HepG2 (cell line): Measurements from ENCODE around the gene LYSMD3. TPM values are rescaled to one million over a fixed set of nuclear protein-coding genes. Genes with fewer than 3 reads are reported as not detected.

Source experiments
- ATAC-seq: fragments of 200-7000 bp; cut with Tn5 transposase; 3 replicates; pipeline ENCODE4 v1.9.1; 2020; ENCODE audit warnings: mild to moderate bottlenecking, moderate library complexity
- BruUV-seq: library from RNA; stranded (reverse); fragments of 400-500 nt; replicated peaks from 2 replicates; lab custom pipeline; 2021; lab: Mats Ljungman, UMichigan
- CTCF ChIA-PET: fragments of 300-600 bp; formaldehyde crosslinking; extraction: SDS; loops from one replicate; lab custom pipeline; 2021; ENCODE audit warnings: low total read pairs, inconsistent platforms, low intra/inter-chr PET ratio; lab: Yijun Ruan, JAX
- POLR2A ChIA-PET: fragments of 350-600 bp; sonication (Branson Sonifier 250); formaldehyde crosslinking; loops from one replicate; lab custom pipeline; 2020; ENCODE audit warnings: antibody characterized with exemption, inconsistent platforms; lab: Yijun Ruan, JAX
- DNase-seq: peaks from one replicate; pipeline ENCODE4 v3.0.0-alpha.2; 2015; ENCODE audit warnings: low spot score
- FAIRE-seq: peaks from 3 replicates; lab custom pipeline; 2011; peaks lifted over from hg19 to GRCh38; lab: Jason Lieb, UNC
- H2AFZ ChIP-seq: one replicate; pipeline ENCODE4 v1.6.1; 2011; ENCODE audit warnings: low read length, inconsistent platforms
- H3K27ac ChIP-seq: fragments of 300-600 bp; 3 replicates; pipeline ENCODE4 v1.8.0; 2011; ENCODE audit warnings: mixed run types, mild to moderate bottlenecking, mixed read lengths, low read length, inconsistent platforms; ENCODE audit not compliant: insufficient read depth; ENCODE audit errors: extremely low read length
- H3K27me3 ChIP-seq, 2 experiments: fragments of 200-600 bp in 1 of 2; 2 replicates in 1 of 2; 3 replicates in 1 of 2; pipeline versions ENCODE4 v1.6.0 to v1.8.0; 2011; ENCODE audit warnings: low read length in 2 of 2, mild to moderate bottlenecking in 2 of 2, moderate library complexity in 2 of 2, inconsistent platforms in 1 of 2; ENCODE audit not compliant: insufficient read depth in 2 of 2, control insufficient read depth in 1 of 2
- H3K36me3 ChIP-seq, 2 experiments: fragments of 200-600 bp in 1 of 2; replicated peaks in 1 of 2; 2 replicates in 1 of 2; 3 replicates in 1 of 2; pipeline versions ENCODE4 v1.5.1 to v1.8.0; 2011; ENCODE audit warnings: low read length in 2 of 2, inconsistent platforms in 1 of 2; ENCODE audit not compliant: insufficient read depth in 2 of 2, control insufficient read depth in 1 of 2
- H3K4me1 ChIP-seq: 2 replicates; pipeline ENCODE4 v1.5.1; 2012; ENCODE audit warnings: low read length, inconsistent platforms; ENCODE audit not compliant: insufficient read depth
- H3K4me2 ChIP-seq: 2 replicates; pipeline ENCODE4 v1.6.0; 2011; ENCODE audit warnings: low read depth, low read length, inconsistent platforms
- H3K4me3 ChIP-seq, 3 experiments: fragments of 200-600 bp in 1 of 3; sonication (generic), shearing (Covaris generic) in 1 of 3; replicated peaks in 1 of 3; 2 replicates each; pipeline ENCODE4 v1.5.1; 2011 to 2016; ENCODE audit warnings: low read length in 3 of 3, inconsistent platforms in 2 of 3, low read depth in 2 of 3, mild to moderate bottlenecking in 2 of 3, control low read depth in 1 of 3, mixed read lengths in 1 of 3; ENCODE audit not compliant: insufficient read depth in 1 of 3
- H3K79me2 ChIP-seq: one replicate; pipeline ENCODE4 v1.6.1; 2011; ENCODE audit warnings: low read length, inconsistent platforms; ENCODE audit not compliant: insufficient read depth
- H3K9ac ChIP-seq: 2 replicates; pipeline ENCODE4 v1.6.0; 2011; ENCODE audit warnings: mild to moderate bottlenecking, low read depth, low read length, inconsistent platforms; ENCODE audit not compliant: insufficient read depth
- H3K9me3 ChIP-seq: 2 replicates; pipeline ENCODE4 v1.5.1; 2012; ENCODE audit warnings: mild to moderate bottlenecking, low read length
- H4K20me1 ChIP-seq: 2 replicates; pipeline ENCODE4 v1.6.0; 2011; ENCODE audit warnings: inconsistent platforms, mild to moderate bottlenecking, low read length, moderate library complexity; ENCODE audit not compliant: insufficient read depth
- ATRX ChIP-seq: sonication (generic); formaldehyde crosslinking; IDR thresholded peaks from 2 replicates; pipeline ENCODE4 v1.4.0; 2020; ENCODE audit warnings: missing genetic modification reagents, borderline replicate concordance
- CREM ChIP-seq, 2 experiments: sonication (generic) in 1 of 2; formaldehyde crosslinking in 1 of 2; IDR thresholded peaks; 2 replicates each; pipeline versions ENCODE4 v1.4.0 to v1.6.1; 2016 to 2020; ENCODE audit warnings: antibody characterized with exemption in 1 of 2, mild to moderate bottlenecking in 1 of 2, missing genetic modification reagents in 1 of 2
- MAX ChIP-seq: IDR thresholded peaks from 2 replicates; pipeline ENCODE4 v1.6.1; 2012; ENCODE audit warnings: inconsistent platforms
- MED8 ChIP-seq: sonication (generic); formaldehyde crosslinking; IDR thresholded peaks from 2 replicates; pipeline ENCODE4 v1.8.1; 2023; ENCODE audit warnings: mild to moderate bottlenecking, missing genetic modification reagents; ENCODE audit not compliant: insufficient replicate concordance
- RBM22 ChIP-seq: fragments of 200-400 bp; formaldehyde crosslinking; optimal IDR thresholded peaks from 2 replicates; pipeline ENCODE3; 2017; ENCODE audit warnings: mild to moderate bottlenecking, low read length, moderate library complexity
- SNAPC5 ChIP-seq: sonication (generic); formaldehyde crosslinking; IDR thresholded peaks from 2 replicates; pipeline ENCODE4 v1.8.1; 2023; ENCODE audit warnings: mild to moderate bottlenecking, missing genetic modification reagents, borderline replicate concordance
- ZFYVE20 ChIP-seq: sonication (generic); formaldehyde crosslinking; IDR thresholded peaks from 2 replicates; pipeline ENCODE4 v1.8.0; 2023; ENCODE audit warnings: low read depth, mild to moderate bottlenecking, moderate library complexity, missing genetic modification reagents, borderline replicate concordance
- ZNF343 ChIP-seq: sonication (generic); formaldehyde crosslinking; IDR thresholded peaks from 2 replicates; pipeline ENCODE4 v1.4.0; 2020; ENCODE audit warnings: mild to moderate bottlenecking, missing genetic modification reagents
- ZNF567 ChIP-seq: sonication (generic); formaldehyde crosslinking; IDR thresholded peaks from 2 replicates; pipeline ENCODE4 v1.8.1; 2023; ENCODE audit warnings: mild to moderate bottlenecking, missing genetic modification reagents, borderline replicate concordance
- ZNF652 ChIP-seq: IDR thresholded peaks from 2 replicates; pipeline ENCODE4 v1.6.1; 2016; ENCODE audit warnings: low read depth, borderline replicate concordance
- ZNF672 ChIP-seq: sonication (generic); formaldehyde crosslinking; IDR thresholded peaks from 2 replicates; pipeline ENCODE4 v1.8.1; 2022; ENCODE audit warnings: missing genetic modification reagents
- ZNF776 ChIP-seq: sonication (generic); formaldehyde crosslinking; IDR thresholded peaks from 2 replicates; pipeline ENCODE4 v1.4.0; 2020; ENCODE audit warnings: mild to moderate bottlenecking, missing genetic modification reagents
- in situ Hi-C: cut with HindIII; loops from 2 replicates; pipeline ENCODE4 v1.10.0; 2017; ENCODE audit warnings: low pct_unique_long_range_greater_than_20kb; ENCODE audit not compliant: extremely low pct_ligation_motif_present
- intact Hi-C: fragments of 100-400 bp; cut with micrococcal nuclease; formaldehyde crosslinking; loops from one replicate; pipeline ENCODE4 v1.10.0; 2022; ENCODE audit not compliant: unreplicated experiment
- polyA plus RNA-seq, 8 experiments: library from polyadenylated mRNA; depleted of rRNA in 3 of 8; stranded (reverse) in 7 of 8; unstranded in 1 of 8; fragments of >200 nt; fragmentation: Illumina TruSeq in 4 of 8; extraction: Trizol in 4 of 8; gene quantifications; 2 replicates each; pipeline versions ENCODE4 v1.2.1 to v1.2.3, GENCODE V29; 2011 to 2016; ENCODE audit warnings: low read depth in 4 of 8, missing spikeins in 1 of 8, mixed read lengths in 1 of 8; ENCODE audit not compliant: insufficient read depth in 1 of 8
- total RNA-seq, 5 experiments: library from RNA; depleted of rRNA; stranded (reverse); fragments of >200 nt; fragmentation: Illumina TruSeq; extraction: Trizol; gene quantifications; 2 replicates each; pipeline ENCODE4 v1.2.3, GENCODE V29; 2016; ENCODE audit warnings: low read depth in 1 of 5

Gene LYSMD3
- total and polyA plus RNA-seq, 2 of the 13 experiments (the other 11 are each of a cell fraction or from before 2014, with no cell fraction given), result 9.1 to 13.8 TPM

- no peak for TF ChIP-seq MAX
- TF ChIP-seq ZNF652 (CRISPR knock-in tag), result no peak
- no peak for TF ChIP-seq ATRX (CRISPR knock-in tag)
- no peak for TF ChIP-seq CREM (IDR thresholded peaks at IDR 0.05)
- no peak for TF ChIP-seq CREM (CRISPR knock-in tag; IDR thresholded peaks at IDR 0.05)
- no peak for TF ChIP-seq ZNF776
- no peak for TF ChIP-seq MED8 (CRISPR knock-in tag)
- TF ChIP-seq ZNF343 (CRISPR knock-in tag), result no peak
- TF ChIP-seq RBM22, result no peak
- TF ChIP-seq ZNF672 (CRISPR knock-in tag), result no peak
These were observed 20.4 kb upstream of the LYSMD3 start (continued) for GRCh38 chr5:90549729-90550275.

- Histone ChIP-seq H3K4me3 (no peak overlapping the region), H3K9ac (no peak overlapping the region), H4K20me1 (no peaks in the 10 kb centered on the region), H3K9me3 (no peaks in the 10 kb centered on the region), H3K4me2 (no peak overlapping the region), H3K79me2 (no peaks in the 10 kb centered on the region), H2AFZ (no peak overlapping the region), H3K27me3 (no peaks in the 10 kb centered on the region), H3K36me3 (no peaks in the 10 kb centered on the region), H3K4me1 (peaks cover 8% of the 10 kb centered on the region), H3K27ac (no peak overlapping the region)
- no TSS peak for BruUV-seq
- no peak for ATAC-seq
- ChIA-PET CTCF (no interaction called here), POLR2A (no interaction called here)
- intact Hi-C loops (no loop called here), in situ Hi-C loops (no loop called here)
- TF ChIP-seq ZNF567 (CRISPR knock-in tag), result no peak
- no peak for TF ChIP-seq ZFYVE20 (CRISPR knock-in tag)
- TF ChIP-seq SNAPC5, result no peak
- FAIRE-seq, result no peak
- no peak for DNase-seq
These were observed 19.8 kb upstream of the LYSMD3 start for GRCh38 chr5:90549223-90549622.
